ENCODE results near the gene ABCD3. TPM values are rescaled to one million over a fixed set of nuclear protein-coding genes. Genes with fewer than 3 reads are reported as not detected.
"Not testable (repeated sequence)": the region's sequence is repeated elsewhere in the genome, so short reads cannot be mapped to it uniquely, and the experiment has no call there.

ABCD3 gene
- total and polyA plus RNA-seq, 4 donors: 18.4 to 34.7 (median 23.6) TPM

- Histone ChIP-seq H3K27me3 (ENCODE audit: control insufficient read depth in 1 of 2, insufficient read depth in 2 of 2, low read length in 1 of 2) (no peaks in the 10 kb centered on the region), H3K4me3 (ENCODE audit: low read length in 2 of 2) (no peak overlapping the region), H3K36me3 (ENCODE audit: control insufficient read depth in 1 of 2, insufficient read depth in 2 of 2, low read length in 1 of 2) (no peaks in the 10 kb centered on the region), H3K27ac (ENCODE audit: low read depth in 1 of 2, low read length in 2 of 2) (no peak overlapping the region), H3K9me3 (ENCODE audit: control insufficient read depth, low read length) (no peaks in the 10 kb centered on the region), H3K4me1 (ENCODE audit: control insufficient read depth in 1 of 2, insufficient read depth in 2 of 2, low read length in 2 of 2) (no peaks in the 10 kb centered on the region)
- DNase-seq (no peak), ATAC-seq (ENCODE audit: low FRiP score) (no peak)
- 97 to 100% methylated on average over 1 of the region's 1 CpG for WGBS, 2 donors
- intact Hi-C loops (cut with DNase I): no loop called here
Observed at GRCh38 chr1:94559921-94560320, 141.7 kb downstream of the ABCD3 start.

GRCh38 chr1:94560333-94560732 lies 142.1 kb downstream of the ABCD3 start:
- no peak for DNase-seq
- no peaks in the 10 kb centered on the region for H3K36me3 ChIP-seq (ENCODE audit: control insufficient read depth in 1 of 2, insufficient read depth in 2 of 2, low read length in 1 of 2)
- no peak for ATAC-seq (ENCODE audit: low FRiP score)
- H3K27ac ChIP-seq (ENCODE audit: low read depth in 1 of 2, low read length in 2 of 2): no peak overlapping the region
- whole genome bisulfite sequencing, 2 donors: 75 to 78% methylated on average over 1 of the region's 1 CpG
- H3K4me3 ChIP-seq (ENCODE audit: low read length in 2 of 2): no peak overlapping the region
- H3K27me3 ChIP-seq (ENCODE audit: control insufficient read depth in 1 of 2, insufficient read depth in 2 of 2, low read length in 1 of 2): no peaks in the 10 kb centered on the region
- no peaks in the 10 kb centered on the region for H3K4me1 ChIP-seq (ENCODE audit: control insufficient read depth in 1 of 2, insufficient read depth in 2 of 2, low read length in 2 of 2)
- H3K9me3 ChIP-seq (ENCODE audit: control insufficient read depth, low read length): no peaks in the 10 kb centered on the region
- intact Hi-C loops (cut with DNase I): no loop called here

- intact Hi-C loops (cut with DNase I): no loop called here
- H3K36me3 ChIP-seq (ENCODE audit: control insufficient read depth in 1 of 2, insufficient read depth in 2 of 2, low read length in 1 of 2): no peaks in the 10 kb centered on the region
- no peak overlapping the region for H3K4me3 ChIP-seq (ENCODE audit: low read length in 2 of 2)
- ATAC-seq (ENCODE audit: low FRiP score): no peak
- no peak for DNase-seq
- 72 to 79% methylated on average over 12 of the region's 12 CpGs for WGBS, 2 donors
- no peaks in the 10 kb centered on the region for H3K9me3 ChIP-seq (ENCODE audit: control insufficient read depth, low read length)
- no peaks in the 10 kb centered on the region for H3K27me3 ChIP-seq (ENCODE audit: control insufficient read depth in 1 of 2, insufficient read depth in 2 of 2, low read length in 1 of 2)
- H3K4me1 ChIP-seq (ENCODE audit: control insufficient read depth in 1 of 2, insufficient read depth in 2 of 2, low read length in 2 of 2): no peaks in the 10 kb centered on the region
- no peak overlapping the region for H3K27ac ChIP-seq (ENCODE audit: low read depth in 1 of 2, low read length in 2 of 2)
Observed at GRCh38 chr1:94562519-94563260, 144.5 kb downstream of the ABCD3 start.

- ATAC-seq (ENCODE audit: low FRiP score) (no peak), DNase-seq (no peak)
- H3K27me3 ChIP-seq (ENCODE audit: control insufficient read depth in 1 of 2, insufficient read depth in 2 of 2, low read length in 1 of 2): no peaks in the 10 kb centered on the region
- WGBS, 2 donors: 96 to 100% methylated on average over 2 of the region's 2 CpGs
- intact Hi-C loops (cut with DNase I): no loop called here
- peaks cover 2% of the 10 kb centered on the region for H3K9me3 ChIP-seq (ENCODE audit: control insufficient read depth, low read length)
- H3K4me3 ChIP-seq (ENCODE audit: low read length in 2 of 2): no peak overlapping the region
- H3K36me3 ChIP-seq (ENCODE audit: control insufficient read depth in 1 of 2, insufficient read depth in 2 of 2, low read length in 1 of 2): no peaks in the 10 kb centered on the region
- no peaks in the 10 kb centered on the region for H3K4me1 ChIP-seq (ENCODE audit: control insufficient read depth in 1 of 2, insufficient read depth in 2 of 2, low read length in 2 of 2)
- no peak overlapping the region for H3K27ac ChIP-seq (ENCODE audit: low read depth in 1 of 2, low read length in 2 of 2)
Observed at GRCh38 chr1:94565901-94566300, 147.7 kb downstream of the ABCD3 start.

GRCh38 chr1:94566436-94566835 lies 148.2 kb downstream of the ABCD3 start:
- H3K27me3 ChIP-seq (ENCODE audit: control insufficient read depth in 1 of 2, insufficient read depth in 2 of 2, low read length in 1 of 2); H3K9me3 ChIP-seq (ENCODE audit: control insufficient read depth, low read length); H3K4me3 ChIP-seq (ENCODE audit: low read length in 2 of 2); H3K4me1 ChIP-seq (ENCODE audit: control insufficient read depth in 1 of 2, insufficient read depth in 2 of 2, low read length in 2 of 2); ATAC-seq (ENCODE audit: low FRiP score); H3K27ac ChIP-seq (ENCODE audit: low read depth in 1 of 2, low read length in 2 of 2); intact Hi-C loops (cut with DNase I); H3K36me3 ChIP-seq (ENCODE audit: control insufficient read depth in 1 of 2, insufficient read depth in 2 of 2, low read length in 1 of 2); DNase-seq: not testable (repeated sequence)
- 72 to 75% methylated on average over 5 of the region's 5 CpGs for WGBS, 2 donors

GRCh38 chr1:94567975-94568607 lies 149.9 kb downstream of the ABCD3 start:
- H3K4me3 ChIP-seq (ENCODE audit: low read length in 2 of 2); H3K27ac ChIP-seq (ENCODE audit: low read depth in 1 of 2, low read length in 2 of 2); intact Hi-C loops (cut with DNase I); ATAC-seq (ENCODE audit: low FRiP score); H3K9me3 ChIP-seq (ENCODE audit: control insufficient read depth, low read length); H3K27me3 ChIP-seq (ENCODE audit: control insufficient read depth in 1 of 2, insufficient read depth in 2 of 2, low read length in 1 of 2); H3K4me1 ChIP-seq (ENCODE audit: control insufficient read depth in 1 of 2, insufficient read depth in 2 of 2, low read length in 2 of 2); H3K36me3 ChIP-seq (ENCODE audit: control insufficient read depth in 1 of 2, insufficient read depth in 2 of 2, low read length in 1 of 2); DNase-seq: not testable (repeated sequence)
- WGBS, 2 donors: 96 to 98% methylated on average over 2 of the region's 2 CpGs

Other genes with a start within 250 kb of the ABCD3 start
- 10 to 100 TPM; 40.1 to 65.4 TPM for gene ARHGAP29, start 180.8 kb upstream of the ABCD3 start, total RNA-seq
- gene ARHGAP29, start 180.8 kb upstream of the ABCD3 start, polyA plus RNA-seq: 10 to 100 TPM in 1 of 2 donors, 1 to 10 TPM in 1; 6.8 to 18.8 TPM
- 10 to 100 TPM; 33.3 to 40.0 TPM for gene F3, start 123.4 kb downstream of the ABCD3 start, total RNA-seq
- gene F3, start 123.4 kb downstream of the ABCD3 start, polyA plus RNA-seq: 1 to 10 TPM; 7.8 to 8.3 TPM